K562 treated with DMSO at 1 percent for 48 hours (cell line): ENCODE measurements around the gene GYPA. TPM values are rescaled to one million over a fixed set of nuclear protein-coding genes. Genes with fewer than 3 reads are reported as not detected.

ENCODE experiments used
- total RNA-seq: library from RNA; unstranded; fragments of 300-600 nt; gene quantifications from 2 replicates; pipeline ENCODE4 v1.2.3, GENCODE V29; 2022; ENCODE audit warnings: low replicate concordance; ENCODE audit errors: extremely low read depth

GYPA gene
- not detected in 2 replicates for total RNA-seq

GRCh38 chr4:144140594-144141295 lies at the start of gene GYPA:
TSS of gene GYPA (minus strand) at chr4:144140718. CDS start at chr4:144140635, 83 bp downstream.

Other genes with a start within 250 kb of the GYPA start
- not detected in 2 replicates for gene GYPE, start 235.2 kb downstream of the GYPA start, total RNA-seq
- gene GYPB, start 121.3 kb downstream of the GYPA start, total RNA-seq: not detected in 2 replicates